GM18873 (cell line): ENCODE measurements around the gene EML4.
"Not testable (repeated sequence)": the region's sequence is repeated elsewhere in the genome, so short reads cannot be mapped to it uniquely, and the experiment has no call there.

Experiments
- ATAC-seq: cut with Tn5 transposase; IDR thresholded peaks from one replicate; pipeline ENCODE4 v1.9.1; 2021; ENCODE audit warnings: mild to moderate bottlenecking, moderate library complexity, moderate number of reproducible peaks; ENCODE audit not compliant: unreplicated experiment, low FRiP score

The EML4 gene

DNA sequence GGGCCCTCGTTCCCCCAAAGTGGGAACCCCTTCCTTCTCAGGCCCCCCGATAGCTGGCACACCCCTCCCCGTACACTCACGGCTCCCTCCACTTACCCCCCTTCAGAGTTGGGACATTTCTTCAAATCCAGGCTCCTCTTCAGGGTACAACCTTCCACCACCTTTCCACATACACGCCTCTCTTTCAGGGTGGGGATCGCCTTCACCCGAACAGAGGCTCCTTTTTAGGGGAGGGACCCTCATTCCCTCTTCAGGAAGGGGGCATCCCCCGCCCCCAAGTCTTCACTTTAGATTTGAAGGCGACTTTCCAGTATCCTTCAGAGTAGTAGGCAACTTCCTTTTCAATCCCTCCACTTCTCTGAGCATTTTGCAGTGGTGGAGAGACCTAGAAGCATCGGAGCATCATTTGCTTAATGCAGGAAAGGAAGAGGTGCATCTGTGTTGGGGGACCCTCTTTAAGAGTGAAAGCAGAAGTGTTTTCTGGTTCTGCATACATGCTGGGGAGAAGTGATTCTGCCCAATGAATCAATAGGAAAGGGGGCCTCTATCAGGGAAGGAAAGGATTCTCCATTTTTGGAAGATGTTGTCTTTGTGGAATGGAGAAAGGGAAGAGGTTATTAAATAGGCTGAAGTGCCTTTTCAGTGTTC, 845 bp downstream of the EML4 start:
- ATAC-seq, result peak; percentile 30

DNA sequence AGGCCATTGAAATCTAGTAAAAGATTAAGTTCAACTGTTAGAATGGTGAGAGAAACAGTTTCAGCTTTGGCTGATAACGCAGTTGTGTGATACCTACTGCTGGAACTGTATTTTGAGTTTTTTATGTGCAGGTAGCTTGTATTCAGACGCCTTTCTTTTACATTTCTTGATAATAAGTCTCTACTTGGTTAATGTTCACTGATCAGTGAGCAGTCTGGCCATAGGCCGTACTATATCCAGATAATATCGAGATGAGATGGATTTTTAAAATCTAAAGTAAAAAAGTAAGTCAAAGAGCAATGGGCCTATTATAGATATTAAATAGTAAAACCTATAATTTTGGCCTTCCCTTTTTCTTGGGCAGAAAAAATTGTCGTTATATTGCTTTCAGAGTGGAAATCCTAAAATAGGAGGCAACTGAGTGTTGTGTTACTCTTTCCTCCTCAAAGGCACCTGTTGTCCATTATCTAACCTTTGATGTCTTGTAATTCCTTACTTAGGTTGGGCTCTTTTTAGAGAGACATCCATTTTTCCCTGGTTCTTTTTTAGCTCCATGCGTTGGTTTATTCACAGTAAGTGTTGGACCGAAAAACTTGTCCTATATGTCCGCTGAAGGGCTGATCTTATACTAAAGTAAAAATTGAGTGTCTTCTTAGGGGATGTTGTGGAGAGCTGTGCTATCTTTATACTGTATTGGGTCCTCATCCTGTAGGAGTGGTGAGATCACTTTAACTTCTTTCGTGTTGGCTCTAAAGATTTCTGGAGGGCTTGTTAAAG, 1.7 kb downstream of the EML4 start:
- ATAC-seq, result no peak

DNA sequence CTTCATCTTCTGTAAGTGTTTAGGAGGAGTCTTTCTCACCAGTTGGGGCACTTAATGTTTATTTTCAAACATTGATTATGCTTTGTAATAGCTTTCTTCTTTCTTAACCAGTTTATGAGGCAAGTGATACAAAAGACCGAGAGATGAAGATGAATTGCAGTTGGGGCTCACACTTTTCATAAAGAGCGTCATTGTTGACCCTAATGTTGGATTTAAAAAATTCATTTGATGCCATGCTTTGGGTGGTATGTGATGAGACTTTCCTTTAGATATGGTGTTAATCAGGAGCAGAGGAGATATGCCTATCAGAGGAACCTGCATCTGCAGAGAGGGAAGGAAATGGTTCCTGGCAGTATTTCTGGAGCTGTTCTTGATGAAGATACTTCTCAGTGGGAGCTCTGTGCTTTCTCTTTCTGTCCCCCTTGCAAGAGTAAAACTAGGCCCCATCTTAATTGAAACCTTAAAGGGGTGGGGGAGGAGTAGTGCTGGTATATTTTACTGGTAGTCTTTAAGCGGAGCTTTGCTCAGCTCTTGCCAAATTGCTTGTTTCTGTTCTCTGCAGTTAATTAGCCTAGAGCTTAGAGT, 2.3 kb downstream of the EML4 start:
- no peak for ATAC-seq

DNA sequence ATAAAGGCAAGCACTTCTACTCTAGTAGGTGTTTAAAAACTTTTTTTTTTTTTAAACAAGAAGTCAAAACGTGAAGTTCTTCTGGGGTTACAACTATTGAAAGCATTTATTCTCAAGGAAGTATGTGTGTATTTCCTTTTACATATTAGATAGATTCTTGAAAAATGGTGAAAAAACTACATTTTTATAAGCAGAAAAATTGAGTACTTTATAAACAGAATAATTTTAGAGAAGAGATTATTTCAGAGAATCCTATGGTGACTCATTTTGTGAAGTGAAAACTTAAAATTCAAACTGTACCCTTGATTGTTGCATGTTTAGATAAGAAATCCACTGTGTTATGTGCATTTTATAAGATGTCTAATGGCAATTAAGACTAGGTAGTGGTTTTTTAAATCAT, 2.9 kb downstream of the EML4 start:
- no peak for ATAC-seq

DNA sequence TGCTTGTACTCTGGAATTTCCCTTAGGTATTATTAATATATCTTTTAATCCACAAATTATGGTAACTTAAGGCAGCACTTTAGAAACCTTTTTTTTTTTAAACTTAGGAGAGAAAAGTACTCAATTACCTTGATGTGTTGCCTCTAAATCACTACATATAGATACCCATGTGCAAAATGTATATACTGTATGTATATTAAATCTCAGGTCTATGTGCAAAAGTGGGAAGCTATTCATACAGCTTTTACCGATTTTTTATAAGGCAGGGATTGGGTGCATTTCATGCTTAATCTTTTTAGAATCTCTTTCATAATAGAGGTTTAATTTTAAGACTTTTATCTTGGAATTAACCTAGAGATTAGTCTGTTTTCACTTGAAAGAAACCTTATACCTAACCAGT, 3.4 kb downstream of the EML4 start:
- no peak for ATAC-seq

DNA sequence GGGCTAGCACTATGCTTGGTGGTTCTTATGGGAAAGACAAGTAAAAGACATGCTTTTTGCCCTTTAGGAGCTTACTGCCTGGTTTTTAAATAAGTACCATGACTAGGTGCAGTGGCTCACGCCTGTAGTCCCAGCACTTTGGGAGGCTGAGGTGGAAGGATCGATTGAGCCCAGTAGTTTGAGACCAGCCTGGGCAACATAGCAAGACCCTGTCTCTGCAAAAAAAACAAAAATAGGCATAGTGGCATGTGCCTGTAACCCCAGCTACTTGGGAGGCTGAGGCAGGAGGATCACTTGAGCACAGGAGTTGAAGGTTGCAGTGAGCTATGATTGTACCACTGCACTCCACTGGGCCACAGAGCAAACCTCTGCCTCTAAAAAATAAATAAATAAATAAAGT, 4.3 kb downstream of the EML4 start:
- not testable (repeated sequence) for ATAC-seq

DNA sequence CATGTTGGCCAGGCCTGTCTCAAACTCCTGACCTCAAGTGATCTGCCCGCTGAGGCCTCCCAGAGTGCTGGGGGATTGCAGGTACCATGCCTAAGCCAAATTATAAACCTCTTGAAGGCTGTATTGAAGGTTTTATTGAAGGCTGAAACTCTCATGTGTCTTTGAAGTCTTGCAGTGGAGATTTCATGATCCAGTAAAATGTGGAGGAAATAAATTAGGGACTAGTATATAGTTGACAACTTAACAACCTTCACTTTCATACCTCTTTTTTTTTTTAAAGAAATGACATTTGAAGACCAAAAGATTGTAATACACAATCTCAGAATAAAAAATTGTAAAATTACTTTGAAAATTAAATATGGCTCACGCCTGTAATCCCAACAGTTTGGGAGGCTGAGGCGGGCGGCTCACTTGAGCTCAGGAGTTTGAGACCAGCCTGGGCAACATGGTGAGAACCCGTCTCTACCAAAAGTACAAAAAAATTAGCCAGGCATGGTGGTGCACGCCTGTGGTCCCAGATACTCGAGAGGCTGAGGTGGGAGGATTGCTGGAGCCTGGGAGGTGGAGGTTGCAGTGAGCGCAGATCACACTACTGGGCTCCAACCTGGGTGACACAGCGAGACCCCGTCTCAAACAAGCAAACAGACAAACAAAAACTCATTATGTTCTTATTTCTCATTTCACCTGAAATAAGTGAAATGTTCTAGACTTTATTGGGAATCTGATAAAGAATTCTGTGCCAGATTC, 8.0 kb downstream of the EML4 start:
- ATAC-seq, result no peak

DNA sequence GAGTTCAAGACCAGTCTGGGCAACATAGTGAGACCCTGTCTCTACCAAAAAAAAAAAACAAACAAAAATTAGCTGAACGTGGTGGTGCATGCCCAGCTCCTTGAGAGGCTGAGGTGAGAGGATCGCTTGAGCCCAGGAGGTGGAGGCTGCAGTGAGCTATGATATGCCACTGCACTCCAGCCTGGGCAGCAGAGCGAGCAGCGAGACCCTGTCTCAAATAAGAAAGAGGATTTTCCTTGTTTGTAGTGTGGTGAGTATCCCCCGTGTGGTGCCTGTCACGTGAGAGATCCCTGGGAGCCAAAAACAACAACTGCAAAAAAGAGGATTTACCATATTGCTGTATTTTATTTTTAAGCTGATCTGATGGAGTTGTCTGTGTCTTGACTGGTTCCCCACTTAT, 9.2 kb downstream of the EML4 start:
- no peak for ATAC-seq

DNA sequence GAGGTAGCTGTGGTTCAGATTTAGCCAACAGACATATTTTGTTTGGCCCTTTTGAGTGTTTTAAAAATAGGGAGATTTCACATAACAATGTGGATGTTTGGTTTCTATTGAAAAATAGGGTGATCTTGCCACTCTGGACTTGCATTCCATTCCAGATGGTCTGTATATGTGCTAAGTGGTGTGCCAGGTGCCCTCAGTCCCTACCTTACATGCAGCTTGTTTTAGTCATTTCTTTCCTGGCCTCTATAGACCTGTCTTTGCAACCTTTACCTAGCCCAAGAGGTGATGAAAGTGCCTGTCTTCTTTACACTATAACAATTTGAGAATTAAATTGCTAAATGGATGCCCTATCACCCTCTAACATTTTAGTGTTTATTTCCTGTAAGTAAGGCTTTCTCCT, 11.1 kb downstream of the EML4 start:
- no peak for ATAC-seq

DNA sequence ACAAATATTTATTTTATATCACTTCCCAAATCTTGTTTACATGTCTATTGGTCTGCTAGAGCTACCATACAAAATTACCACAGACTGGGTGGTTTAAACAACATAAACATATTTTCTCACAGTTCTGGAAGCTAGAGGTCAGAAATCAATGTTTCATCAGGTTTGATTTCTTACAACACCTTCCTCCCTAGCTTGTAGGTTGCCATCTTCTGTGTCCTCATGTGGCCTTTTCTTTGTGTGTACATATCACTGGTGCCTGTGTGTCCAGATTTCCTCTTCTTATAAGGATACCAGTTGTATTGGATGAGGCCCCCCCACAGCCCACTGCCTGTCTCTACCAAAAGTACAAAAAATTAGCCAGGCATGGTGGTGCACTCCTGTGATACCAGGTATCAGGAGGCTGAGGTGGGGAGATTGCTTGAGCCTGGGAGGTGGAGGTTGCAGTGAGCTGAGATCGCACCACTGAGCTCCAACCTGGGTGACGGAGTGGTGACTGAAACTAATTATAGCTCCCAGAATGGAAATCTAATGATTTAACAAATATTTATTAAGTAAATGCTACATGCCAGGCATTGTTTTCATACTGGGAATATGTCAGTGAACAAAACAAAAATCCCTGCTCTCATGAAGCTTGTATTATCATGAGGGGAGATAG, 13.6 kb downstream of the EML4 start:
- ATAC-seq, result no peak

DNA sequence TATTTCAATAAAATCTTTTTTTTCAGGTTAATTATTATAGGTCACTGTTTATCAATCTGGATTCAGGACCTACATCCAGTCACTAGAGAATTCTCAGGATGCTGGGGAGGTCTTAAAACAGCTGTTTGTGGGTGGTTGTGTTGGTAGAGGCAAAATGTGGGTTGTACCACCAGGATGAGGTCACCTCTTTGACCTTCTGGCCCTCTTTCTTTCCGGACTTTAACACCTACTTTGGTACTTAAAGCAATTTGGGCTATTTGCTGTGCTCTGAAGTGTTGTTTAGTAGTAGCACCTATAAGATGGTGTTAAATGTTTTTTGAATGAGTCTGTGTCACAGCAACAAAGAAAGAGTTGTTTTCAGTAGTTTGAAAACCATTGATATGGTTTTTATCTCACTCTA, 14.6 kb downstream of the EML4 start:
- peak; percentile 62 for ATAC-seq

DNA sequence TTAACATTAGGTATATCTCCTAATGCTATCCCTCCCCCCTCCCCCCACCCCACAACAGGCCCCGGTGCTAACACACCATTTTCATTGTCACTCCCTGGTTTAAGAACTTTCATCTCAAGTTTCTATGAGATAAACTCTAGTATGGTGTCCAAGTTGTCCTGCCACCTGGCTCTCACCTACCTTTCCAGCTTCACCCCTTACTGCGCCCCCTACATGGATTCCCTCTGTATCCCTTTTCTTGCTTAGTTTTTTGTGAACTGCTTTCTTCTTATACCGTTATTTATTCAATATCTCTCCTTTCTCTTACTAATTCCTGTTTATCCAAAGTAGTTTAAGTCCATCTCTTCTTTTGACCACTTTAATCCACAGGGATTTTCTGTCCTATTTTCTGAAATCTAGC, 15.2 kb downstream of the EML4 start:
- no peak for ATAC-seq

DNA sequence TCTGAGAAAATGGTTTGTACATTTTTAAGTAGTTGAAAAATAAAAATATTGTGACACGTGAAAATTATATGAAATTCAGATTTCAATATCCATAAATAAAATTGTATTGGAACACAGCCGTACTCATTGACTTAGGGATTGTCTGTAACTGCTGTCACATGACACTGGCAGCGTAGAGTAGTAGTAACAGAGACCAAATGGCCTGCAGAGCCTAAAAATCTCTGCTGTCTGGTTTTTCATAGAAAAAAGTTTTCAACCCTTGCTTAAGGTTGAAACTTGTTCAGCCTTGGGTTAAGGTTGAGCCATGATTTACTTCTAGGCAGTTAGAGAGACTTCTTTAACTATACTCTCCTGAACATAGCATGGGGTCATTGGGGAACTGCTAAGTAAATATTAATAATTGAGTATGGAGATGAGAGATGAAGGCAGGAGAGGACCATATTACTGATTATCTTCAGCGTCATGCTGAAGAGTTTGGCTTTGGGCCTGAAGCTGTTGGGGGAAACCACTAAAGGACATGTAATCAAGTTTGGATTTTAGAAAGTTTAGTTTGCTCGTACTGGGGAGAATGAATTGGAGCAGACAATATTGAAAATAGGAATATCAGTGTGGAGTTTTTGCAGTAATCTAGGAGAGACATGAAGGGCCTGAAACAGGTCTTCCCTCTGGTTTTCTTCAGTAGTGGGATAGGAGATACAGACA, 16.2 kb downstream of the EML4 start:
- ATAC-seq, result no peak

DNA sequence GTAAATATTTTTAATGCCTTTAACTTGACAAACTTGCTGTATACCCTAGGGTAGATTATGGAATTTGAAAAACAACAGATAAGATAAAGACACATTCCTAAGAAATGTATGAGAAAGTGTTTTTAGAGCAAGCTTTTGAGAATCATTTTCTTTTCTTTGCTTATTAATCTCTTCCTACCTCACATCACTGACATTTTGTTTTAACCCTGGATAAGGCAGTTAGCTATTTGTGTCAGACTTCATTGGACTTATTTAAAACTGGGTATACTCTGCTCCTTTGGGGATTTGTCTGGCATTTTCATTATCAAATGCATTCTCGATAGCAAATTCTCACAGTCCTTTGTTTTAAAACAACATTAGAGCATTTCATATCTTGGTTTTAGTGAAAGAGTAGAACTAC, 17.2 kb downstream of the EML4 start:
- ATAC-seq, result no peak

DNA sequence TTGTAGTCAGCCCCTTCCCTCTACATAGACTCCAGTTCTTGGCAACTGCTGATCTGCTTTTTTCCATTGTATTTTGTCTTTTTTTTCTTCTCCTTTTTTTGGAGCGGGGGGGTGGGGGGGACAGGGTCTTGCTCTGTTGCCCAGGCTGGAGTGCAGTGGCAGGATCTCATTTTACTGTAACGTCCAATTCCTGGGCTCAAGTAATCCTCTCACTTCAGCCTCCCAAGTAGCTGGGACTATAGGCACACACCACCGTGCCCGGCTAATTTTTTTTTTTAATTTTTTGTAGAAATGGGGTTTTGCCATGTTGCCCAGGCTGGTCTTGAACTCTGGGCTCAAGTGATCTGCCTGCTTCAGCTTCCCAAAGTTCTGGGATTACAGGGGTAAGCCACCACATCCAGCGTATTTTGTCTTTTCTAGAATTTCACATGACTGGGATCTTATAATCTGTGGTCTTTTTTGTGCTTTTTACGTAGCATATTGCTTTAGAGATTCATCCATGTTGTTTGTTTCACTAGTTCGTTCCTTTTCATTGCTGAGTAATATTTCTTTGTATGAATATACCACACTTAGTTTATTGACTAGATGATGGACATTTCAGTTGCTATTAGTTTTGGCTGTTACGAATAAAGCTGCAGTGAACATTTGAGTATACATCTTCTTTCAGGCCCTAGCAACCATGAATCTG, 17.9 kb downstream of the EML4 start:
- ATAC-seq, result no peak

DNA sequence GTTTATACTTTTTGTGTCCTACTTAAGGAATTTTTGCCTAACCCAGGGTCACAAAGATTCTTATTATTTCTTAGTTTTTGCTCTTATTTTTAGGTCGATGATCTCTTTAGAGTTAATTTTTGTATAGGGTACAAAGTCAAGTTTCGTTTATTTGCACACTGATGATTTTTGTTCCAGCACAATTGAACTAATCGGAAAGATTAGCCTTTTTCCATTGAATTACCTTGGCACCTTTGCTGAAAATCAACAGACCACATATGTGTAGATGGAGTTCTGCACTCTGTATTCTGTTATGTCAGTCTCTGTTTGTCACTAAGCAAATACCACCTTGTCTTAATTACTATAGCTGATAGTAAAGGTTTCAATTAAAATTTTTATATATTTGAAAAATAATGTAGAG, 18.7 kb downstream of the EML4 start:
- no peak for ATAC-seq

DNA sequence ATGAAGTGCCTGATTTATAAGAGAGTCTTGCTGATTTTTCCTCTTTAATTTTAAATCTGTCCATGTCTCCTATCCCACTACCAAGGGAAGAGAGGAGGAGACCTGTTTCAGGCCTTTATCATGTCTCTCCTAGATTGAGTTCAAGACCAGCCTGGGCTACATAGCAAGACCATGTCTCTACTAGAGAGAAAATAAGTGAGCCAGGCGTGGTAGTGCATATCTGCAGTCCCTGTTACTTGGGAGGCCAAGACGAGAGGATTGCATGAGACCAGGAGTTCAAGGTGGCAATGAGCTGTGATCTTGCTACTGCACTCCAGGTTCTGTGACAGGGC, 20.0 kb downstream of the EML4 start:
- no peak for ATAC-seq

DNA sequence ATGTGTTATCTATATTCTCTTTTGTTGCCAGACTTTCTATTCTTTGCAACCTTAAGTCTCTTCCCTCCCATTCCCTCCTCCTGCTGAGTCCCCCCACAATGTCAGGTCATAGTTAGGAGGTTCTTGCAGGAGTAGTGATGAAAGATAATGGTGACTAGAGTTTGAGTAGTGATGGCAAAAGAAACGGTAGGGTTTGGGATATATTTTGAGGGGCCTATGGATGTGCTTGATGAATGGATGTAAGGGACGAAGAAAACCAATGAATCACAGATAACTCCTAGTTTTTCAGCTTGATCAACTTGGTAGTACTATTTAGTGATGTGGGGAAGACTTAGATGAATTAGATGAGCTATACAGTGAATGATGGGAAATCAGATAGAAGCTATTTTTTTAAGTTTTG, 21.0 kb downstream of the EML4 start:
- ATAC-seq, result no peak

DNA sequence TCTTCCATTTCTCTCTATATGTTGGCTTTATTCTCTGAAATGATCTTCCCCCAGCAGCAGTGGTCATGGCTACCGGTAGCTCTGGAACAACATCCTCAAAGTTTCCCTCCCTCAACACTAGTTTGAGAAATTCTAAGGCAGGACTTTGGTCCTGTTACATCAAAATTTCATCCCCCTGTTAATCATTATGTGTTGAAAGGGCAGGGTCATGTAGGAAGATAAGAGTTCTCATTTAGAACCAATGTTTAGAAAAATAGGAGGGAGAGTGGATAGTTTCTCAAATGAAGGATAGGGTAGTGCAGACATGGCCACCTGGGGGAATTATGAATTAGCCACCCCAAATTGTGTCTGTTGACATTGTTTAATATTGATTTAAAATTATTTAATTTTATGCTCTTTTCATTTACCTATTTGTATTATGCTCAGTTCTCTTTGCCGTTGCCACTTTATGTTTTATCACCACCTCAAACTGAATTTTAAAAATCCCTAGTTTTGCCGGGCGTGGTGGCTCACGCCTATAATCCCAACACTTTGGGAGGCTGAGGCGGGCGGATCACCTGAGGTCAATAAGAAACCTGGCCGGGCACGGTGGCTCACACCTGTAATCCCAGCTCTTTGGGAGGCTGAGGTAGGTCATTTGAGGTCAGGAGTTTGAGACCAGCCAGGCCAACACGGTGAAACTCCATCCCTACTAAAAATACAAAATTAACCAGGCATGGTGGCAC, 22.3 kb downstream of the EML4 start:
- ATAC-seq, result no peak
